ENCODE data around the gene CENPO. TPM values are rescaled to one million over a fixed set of nuclear protein-coding genes. Genes with fewer than 3 reads are reported as not detected.
A peak's percentile ranks its signal among the peaks of the same experiment; 100 is the strongest.
"Not testable (repeated sequence)": the region's sequence is repeated elsewhere in the genome, so short reads cannot be mapped to it uniquely, and the experiment has no call there.

CENPO gene
- polyA plus RNA-seq, 1 donor = 13.0 TPM

DNA sequence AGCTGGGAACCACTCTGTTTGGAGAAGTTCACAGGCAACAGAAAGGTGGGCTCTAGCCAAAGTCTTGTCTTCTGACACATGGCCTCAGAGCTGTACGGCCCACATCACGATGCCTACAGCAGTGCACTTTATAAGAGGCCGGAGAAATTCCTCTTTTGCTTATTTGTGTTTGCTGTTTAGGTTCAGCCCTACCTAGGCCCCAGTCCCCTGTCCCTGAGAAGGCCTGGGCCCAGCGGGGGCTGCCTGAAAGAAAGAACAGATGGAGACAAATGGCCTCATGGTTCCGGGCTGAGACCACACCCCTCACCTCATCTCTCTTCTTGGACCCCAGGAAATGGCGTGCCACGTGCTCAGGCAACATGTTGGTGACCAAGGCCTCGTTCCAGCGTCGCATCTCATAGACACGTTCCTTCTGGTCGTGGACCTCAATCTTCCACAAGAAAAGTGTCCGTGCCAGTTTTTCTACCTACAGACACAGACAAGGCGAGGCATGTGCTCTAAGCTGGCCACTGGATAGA is 30.9 kb downstream of the CENPO start:
- no peak for DNase-seq (ENCODE audit: low read depth)

DNA sequence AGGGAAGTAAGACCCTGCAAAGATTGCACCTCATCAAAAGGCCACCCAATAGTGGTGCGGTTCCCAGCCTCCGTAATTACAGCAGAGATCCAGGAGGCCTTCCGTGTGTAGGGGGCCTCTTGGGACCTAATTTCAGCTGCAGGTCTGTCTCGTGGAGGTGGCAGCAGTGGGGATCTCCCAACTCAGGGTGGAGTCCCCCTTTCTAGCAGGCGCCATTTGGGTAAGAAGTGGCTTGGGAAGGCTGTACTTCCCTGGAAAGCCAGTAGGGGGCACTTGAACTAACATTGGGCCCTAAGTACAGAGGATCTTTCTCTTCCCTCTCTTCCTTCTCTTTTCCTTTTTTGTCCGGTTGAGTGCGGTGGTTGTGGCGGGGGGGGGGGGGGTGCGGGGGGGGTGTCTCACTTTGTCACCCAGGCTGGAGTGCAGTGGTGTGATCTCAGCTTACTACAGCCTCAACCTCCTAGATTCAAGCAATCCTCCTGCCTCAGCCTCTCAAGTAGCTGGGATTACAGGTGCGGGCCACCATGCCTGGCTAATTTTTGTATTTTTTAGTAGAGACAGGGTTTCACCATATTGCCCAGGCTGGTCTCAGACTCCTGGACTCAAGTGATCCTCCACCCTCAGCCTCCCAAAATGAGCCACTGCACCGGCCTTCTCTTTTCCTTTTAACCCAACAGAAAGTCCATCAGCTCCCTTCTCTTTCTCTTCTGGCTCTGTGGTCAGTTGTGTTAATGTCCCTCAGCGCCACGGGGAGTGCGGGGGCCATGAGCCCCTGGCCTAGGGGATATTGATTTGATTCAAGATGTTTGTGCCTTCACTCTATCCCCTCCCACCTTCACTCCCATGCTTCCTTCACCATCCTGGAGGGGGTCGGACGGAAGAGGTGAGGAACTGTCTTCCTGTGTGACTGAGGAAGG is 32.0 kb downstream of the CENPO start:
- no peak for DNase-seq (ENCODE audit: low read depth)

DNA sequence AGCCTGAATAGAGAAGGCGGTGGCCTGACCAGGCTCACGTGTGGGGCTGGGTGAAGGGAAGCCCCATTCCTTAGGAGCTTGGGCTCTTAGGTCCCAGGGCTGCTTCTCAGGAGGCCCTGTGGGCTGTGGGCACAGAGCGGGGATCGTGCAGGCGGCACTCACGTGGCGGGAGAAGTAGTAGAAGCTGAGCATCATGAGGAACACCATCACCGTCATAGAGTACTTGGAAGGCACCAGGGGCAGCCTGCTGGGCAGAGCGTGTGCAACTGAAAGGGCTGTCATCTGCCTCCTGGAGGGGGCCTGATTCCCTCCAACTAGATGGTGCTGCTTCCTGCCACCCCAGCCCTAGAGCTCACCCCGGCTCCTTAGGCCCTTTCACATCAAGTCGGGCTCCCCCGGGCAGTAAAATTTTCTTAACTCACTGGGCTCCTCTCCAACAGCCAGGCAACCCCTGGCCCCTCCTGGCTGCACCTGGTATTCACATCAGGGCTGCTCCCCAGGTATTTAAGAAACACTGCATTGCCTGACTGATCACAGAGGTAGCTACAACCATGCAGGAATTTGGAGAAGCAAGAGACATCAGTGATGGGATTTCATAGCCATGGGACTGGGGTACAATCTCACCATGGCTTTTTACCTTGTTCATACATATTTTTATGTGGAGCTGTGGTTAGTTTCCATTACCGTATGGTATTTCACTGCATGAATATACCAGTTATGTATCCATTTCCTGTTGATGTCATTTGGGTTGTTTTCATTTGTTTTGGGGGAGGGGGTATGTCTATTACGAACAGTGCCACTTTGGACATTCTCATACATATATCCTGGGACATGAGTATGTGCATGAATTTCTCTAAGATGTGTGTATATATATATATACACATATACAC is 32.9 kb downstream of the CENPO start:
- DNase-seq (ENCODE audit: low read depth) = no peak

DNA sequence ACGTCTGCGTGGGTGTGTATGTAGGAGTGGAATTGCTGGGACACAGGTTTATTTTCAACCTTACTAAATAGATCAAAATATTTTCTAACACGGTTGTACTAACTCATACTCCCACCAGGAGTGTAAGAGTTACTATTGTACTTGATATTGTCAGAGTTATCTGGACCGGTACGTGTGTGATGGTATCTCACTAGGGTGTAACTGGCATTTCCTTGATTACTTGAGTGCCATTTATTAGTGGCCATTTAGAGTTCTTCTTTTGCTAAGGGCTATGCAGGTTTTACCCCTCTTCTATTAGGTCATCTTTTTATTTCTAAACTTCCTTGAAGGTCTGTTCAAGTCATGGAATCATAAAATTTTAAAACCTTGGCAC is 33.5 kb downstream of the CENPO start:
- DNase-seq (ENCODE audit: low read depth) = no peak

DNA sequence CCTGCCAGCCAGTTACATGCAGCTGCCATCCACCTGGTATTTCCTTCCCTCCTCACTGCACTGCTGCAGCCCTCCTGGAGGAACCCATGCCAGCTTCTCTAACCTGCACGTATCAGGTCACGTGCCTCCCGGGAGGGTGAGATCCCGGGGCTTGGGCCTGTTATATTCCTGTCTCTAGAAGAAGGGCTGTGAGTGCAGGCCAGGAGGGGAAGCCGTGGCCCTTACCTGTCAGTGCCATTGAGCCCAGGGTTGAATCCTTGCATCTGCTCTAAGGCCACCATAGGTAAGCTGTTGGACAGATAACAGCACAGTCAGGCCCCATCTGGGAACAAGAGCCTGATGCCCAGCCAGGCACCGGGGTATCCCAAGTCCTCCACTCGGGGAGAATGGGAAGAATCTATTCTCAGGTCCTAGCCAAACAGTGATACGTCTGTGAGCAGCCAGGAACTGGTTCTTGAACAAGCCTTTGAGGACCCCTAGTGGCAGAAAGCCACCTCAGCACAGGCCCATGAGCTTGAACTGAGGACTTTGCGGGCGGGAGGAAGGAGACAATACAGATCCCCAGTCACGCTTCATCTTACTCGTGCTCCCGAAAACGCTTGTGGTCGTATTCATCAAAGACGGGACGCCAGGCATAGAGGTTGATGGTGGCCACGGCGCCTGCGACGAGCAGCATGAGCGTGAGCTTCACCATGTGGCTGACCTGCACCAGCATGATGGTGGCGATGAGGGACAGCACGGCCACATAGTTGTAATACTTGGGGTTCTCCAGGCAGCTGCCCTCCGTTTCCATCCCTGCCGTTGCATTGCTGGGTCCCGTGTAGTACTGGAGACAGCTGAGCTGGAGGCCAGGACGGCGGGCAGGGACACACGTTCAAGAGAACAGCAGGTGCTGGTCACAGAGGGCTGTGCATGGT is 34.4 kb downstream of the CENPO start:
- peak; percentile 81 for DNase-seq (ENCODE audit: low read depth)

DNA sequence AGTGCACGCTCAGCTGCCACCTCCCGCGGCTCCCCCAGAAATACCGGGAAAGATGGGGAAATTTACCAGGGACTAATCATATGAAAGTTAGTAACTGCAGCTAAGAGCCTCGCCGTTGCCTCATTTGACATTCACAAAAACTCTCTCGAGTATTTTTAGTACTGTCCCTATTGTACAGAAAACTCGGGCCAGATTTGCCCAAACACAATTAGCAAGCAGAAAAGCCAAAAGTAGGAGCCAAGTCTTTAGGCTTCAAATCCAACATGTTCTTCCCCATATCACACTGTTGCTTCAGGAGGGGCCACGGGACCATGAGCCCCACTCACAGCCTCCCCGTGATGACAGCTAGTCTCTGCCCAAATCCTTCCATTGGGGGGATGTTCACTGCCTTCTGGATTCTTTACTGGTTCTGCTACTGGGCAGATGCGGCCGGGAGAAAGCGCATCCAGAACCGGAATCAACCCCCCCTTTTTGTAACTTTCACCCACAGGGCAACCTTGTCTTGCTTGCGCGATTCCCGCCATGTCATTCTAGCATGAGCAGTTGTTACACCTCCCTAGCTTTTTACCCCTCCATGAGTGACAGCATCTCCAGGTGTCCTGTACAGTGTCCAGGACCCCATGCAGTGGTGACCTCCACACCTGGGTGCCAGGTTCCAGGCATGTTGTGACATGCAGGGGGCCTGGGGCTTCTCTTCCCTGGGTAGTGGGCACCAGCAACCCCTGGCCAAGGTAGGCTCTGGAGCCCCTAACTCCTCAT is 35.2 kb downstream of the CENPO start:
- DNase-seq (ENCODE audit: low read depth) = no peak

DNA sequence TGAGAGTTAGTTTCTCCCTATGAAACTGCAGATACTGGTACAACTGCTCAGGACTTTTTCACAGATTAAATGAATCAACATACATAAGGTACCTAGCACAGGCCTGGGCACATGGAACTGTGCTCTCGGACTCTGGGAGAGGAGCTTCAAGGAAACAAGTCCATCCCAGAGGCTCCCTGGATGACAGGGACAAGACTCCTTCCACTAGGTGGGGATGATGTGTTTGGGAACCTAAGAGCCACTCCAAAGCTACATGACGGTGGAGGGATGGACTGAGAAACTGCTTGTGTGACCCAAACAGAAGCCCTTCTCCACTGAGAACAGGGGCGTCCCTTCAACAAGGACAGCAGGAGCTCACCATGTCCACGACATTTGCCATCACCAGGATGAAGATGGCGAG is 37.1 kb downstream of the CENPO start:
- no peak for DNase-seq (ENCODE audit: low read depth)

DNA sequence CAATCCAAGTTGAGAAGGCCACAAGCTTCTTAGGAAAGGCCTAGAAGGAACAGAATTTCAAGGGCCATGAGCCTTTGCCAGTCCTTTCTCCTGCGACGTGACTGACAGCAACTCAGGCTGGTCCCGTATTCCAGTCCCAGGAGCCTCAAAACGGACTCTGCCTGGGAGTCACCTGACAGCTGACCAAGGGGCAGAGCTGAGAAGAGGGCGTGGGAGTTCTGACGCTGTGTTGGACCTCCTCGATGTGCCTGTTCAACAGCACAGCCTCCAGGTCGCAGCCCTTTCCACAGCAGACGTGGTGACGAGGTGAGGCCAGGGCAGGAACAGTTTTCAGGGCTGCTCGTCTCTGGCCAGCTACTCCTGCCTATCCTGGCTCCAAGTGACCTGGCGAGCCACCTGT is 37.6 kb downstream of the CENPO start:
- DNase-seq (ENCODE audit: low read depth) = no peak

DNA sequence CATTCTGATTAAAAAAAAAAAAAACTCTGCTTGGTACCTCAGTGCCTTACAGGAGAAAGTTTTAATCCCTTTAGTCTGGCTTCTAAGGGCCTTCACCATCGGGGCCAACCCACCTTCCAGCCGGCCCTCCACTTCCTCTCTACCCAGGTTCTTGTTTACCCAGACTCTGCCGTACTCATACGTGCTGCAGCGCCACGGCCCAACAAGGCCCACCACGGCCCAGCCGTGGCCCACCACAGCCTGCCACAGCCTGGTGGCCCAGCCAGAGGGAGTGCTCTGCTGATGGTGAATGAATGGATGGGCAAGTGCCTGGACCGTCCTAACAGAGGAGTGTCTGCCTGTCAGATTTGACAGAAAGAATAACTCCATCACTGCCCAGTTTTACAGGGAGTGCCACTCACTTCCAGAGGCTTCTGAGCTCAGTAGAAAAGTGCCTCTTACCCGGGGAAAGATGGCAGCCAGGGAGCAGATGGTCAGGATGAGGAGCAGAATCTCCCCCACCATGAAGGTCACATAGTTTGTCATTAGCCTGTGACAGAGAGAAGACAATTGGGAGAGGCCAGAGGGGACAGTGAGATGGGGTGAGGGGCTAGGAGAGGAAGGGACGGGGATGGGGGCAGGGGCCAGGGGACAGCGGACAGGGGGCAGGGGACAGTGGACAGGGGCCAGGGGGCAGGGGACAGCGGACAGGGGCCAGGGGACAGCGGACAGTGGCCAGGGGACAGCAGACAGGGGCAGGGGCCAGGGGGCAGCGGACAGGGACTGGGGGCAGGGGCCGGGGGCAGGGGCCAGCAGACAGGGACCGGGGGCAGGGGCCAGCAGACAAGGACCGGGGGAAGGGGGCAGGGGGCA is 38.2 kb downstream of the CENPO start:
- DNase-seq (ENCODE audit: low read depth) = no peak

DNA sequence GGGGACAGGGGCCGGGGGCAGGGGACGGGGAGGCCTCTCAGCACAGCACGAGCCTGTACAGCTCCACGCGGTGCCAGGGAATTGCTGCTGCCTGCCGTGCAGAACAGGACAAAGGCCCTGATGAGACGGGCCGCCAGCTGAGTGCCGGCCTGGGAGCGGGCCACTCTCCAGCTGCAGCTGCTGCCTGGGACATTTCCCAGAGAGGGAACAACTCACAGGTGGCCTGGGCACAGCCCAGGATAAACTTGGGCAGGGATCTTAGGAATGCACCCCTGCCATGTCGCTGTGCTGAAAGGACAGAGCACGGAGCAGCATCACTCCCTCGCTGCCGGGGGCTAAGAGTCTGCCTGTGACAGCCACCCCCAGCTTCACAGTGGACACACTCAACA is 38.8 kb downstream of the CENPO start:
- no peak for DNase-seq (ENCODE audit: low read depth)

DNA sequence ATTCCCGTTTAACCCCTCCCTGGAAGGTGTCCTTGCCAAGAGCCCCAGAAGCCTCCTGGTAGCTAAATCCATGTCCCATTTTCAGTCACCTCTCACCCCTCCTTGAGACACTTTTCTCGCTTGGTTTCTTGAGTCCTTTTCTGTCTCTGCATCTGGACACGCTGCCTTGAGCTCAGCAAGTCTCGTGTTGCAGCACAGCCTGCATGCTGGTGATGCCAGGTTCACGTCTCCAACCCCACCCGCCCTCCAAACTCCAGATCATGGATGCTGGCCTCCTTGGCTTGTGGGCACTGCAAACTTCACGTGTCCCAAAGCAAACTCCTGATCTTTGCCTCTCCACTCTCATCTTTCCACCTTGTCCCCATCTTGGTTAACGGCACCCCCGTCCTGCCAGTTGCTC is 39.3 kb downstream of the CENPO start:
- DNase-seq (ENCODE audit: low read depth) = no peak

DNA sequence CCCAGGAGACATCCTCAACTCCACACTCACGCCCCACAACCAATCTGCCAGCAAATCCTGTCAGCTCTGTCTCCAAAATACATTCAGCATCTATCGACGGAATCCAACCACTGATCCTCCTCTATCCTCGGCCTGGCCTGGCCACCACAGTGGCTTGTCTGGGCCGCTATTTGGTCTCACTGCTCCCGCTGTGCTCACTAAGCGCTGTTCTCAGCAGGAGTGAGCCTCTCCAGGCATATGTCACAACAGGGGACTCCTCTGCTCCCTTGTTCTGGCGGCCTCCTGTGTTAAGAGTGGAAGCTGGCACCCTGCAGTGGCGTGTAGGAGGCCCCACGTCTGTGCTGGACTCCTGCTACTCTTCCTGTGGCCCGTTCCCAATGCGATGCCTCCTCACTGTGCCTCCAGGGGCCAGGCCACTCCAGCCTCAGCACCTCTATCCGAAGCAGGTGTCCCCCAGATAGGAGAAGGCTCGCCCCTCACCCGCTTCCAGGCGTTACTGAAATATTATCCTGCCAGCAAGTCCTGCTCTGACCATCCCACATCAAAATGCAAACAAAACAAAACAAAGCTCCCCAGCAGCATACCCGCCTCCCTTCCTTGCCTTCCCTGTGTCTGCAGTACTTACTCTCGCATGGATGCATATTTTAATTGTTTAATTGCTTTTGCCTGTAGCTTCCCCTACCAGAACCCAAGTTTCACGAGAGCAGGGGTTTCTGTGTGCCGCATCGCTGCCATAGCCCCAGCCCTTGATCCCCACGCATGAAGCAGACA is 39.9 kb downstream of the CENPO start:
- no peak for DNase-seq (ENCODE audit: low read depth)

DNA sequence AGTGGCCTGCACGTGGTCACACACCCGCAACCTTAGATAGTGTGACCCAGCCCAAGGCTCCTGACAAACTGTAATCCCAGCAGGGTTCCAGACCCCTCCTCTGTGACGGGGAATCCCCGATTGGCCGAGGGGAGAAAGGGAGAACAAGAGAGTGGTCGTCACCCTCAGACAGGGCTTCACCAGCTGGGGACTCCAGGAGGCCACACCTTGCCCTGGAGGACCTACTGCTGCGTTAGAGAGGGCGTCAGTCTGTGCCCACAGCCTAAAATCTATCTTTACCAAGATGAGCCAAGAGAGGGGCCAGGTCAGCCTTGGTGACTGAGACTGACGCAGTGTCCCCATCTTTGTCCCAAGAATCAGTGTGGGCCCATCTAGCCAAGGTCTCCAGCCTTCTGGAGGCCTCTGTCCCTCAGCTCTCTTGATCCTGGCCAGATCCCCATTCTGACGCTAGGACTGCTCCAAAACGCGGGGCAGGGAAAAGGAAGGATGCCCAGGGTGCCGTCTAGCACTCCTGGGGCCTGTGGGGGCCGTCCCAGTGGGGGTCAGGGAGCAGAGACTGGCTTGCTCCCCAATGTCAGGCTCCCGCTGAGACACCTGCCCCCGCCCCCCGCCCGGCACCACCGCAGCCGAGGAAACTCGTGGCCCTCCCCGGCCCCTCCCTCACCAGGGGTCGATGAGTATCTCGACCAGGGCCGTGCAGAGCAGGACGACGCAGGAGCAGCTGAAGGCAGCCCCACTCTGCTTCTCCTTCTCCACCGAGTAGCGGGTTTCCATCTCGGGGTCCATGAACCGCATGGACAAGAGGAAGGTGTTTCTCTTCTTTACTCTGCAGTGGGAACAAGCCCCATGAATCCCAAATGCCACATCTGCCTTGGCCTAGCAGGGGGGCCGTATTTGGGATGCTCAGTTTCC is 40.9 kb downstream of the CENPO start:
- no peak for DNase-seq (ENCODE audit: low read depth)

DNA sequence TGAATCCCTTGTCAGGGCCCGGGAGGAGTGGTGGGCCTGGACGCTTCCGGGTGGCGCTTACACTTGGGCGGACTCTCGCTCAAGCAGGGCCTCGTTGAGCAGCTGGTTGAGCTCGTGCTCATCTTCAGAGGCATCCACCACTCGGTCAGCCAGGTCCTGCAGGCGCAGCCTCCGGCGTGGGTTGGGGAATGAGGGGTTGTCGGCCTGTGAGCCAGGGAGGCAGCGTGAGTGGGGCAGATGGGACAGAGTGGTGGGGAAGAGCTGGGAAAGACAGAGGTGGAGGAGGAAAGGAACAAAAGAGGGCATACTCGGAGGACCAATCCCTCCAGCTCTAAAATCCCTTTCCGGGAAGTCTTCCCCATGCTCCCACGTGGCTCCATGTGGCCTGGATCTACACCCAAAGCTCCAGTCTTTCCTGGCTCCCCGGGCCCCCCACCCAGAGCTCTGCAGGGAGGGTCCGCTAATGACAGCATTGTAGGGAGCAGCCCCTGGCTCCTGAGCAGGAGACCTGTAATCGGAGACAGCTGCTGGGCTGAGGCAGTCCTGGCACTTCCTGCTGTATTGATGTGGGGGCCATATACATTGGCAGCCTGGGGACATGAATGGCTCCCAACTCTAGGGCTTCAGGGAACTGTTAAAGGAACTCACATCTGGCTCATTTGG is 41.6 kb downstream of the CENPO start:
- no peak for DNase-seq (ENCODE audit: low read depth)

DNA sequence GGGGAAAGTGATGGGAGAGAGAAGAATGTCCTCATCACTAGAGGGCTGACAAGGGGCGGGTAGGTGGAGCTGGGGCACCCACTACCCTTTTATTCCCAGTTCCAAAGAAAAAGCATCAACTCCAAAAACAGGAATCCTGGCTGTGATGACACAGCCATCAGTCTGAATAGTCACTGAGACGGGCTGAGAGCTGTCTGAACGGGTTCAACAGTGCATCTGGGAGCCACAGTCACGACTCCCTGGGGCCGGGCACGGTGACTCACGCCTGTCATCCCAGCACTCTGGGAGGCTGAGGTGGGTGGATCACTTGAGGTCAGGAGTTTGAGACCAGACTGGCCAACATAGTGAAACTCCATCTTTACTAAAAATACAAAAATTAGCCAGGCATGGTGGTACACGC is 42.2 kb downstream of the CENPO start:
- not testable (repeated sequence) for DNase-seq (ENCODE audit: low read depth)

DNA sequence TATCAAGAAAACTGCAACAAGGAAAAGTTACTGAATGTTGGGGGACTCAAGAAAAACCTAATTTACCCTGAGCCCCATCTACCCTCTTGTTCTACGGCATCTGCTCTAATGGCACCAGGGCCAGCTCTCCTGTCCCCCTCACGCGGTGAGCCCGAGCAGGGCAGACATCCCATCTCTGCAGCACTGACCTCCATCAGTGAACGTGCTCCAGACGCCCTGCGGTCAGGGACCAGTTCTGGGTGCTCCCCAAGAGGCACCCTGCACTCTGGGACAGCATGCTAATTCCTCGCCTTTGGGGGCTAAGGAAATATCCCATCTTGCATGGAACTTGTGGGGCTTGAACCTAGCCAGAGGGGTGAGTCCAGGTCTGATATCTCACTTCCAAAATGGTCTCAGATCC is 43.0 kb downstream of the CENPO start:
- DNase-seq (ENCODE audit: low read depth) = no peak

DNA sequence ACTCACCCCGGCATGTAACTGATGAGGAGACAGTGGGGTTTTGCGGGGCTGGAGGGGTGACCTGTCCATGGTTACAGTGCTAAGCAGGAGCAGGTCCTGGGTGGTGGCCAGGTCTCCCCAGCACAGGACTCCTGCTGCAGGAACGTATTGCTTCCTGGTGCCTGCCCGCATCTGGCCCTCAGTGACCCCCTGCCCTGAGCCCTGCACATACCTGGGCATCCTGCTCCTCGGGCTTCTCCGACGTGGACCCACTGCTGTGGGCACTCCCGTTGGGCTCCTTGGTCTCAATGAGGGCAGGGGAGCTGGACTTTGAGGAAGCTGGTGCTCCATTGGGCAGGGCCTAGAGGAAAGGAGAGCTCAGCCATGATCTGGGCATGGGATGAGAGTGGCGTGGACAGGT is 43.5 kb downstream of the CENPO start:
- DNase-seq (ENCODE audit: low read depth) = no peak

Data from forelimb muscle (tissue), 1 donor.